ENCODE data around the gene RAB11FIP4. TPM values are rescaled to one million over a fixed set of nuclear protein-coding genes. Genes with fewer than 3 reads are reported as not detected.

The RAB11FIP4 gene
- total RNA-seq, 1 donor, result 0.09 TPM

DNA sequence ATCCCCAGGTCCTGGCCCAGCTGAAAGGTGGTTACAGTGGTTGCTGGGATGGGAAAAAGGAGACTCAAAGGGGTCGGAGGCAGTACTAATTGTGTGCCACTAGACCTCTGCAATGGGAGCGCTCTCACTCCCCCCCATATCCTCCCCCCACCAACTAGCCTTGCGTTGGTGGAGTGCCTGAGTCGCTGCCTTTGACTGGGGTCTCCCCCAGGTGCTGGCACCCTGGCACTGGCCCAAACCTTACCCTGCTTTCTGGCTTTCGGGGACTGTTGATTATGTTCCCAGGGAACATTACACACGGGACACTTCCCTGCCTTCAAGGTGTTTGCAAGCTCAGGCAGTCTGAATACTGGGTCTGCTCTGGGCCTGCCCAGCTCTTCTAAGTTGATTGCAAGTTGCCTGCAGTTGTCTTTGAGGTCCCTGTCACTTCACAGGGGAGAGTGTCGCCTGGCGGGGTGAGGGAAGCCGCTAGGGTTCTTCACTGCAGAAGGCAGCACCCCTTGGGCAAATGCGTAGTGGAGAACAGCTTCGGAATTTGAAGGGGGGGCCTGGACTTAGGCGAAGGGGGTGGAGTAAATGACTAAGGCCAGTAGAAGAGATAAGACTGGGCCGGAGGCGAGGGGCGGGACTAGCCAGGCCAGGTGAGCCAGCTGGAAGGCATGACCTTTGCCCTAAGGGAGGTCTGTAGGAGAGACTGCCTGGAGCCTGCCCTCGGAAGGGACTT, 98.0 kb downstream of the RAB11FIP4 start:
- H3K4me3 ChIP-seq (ENCODE audit: low read depth, low read length), result no peak overlapping the region
- DNase-seq (ENCODE audit: low read depth), result no peak
- TF ChIP-seq, protein P1, sequence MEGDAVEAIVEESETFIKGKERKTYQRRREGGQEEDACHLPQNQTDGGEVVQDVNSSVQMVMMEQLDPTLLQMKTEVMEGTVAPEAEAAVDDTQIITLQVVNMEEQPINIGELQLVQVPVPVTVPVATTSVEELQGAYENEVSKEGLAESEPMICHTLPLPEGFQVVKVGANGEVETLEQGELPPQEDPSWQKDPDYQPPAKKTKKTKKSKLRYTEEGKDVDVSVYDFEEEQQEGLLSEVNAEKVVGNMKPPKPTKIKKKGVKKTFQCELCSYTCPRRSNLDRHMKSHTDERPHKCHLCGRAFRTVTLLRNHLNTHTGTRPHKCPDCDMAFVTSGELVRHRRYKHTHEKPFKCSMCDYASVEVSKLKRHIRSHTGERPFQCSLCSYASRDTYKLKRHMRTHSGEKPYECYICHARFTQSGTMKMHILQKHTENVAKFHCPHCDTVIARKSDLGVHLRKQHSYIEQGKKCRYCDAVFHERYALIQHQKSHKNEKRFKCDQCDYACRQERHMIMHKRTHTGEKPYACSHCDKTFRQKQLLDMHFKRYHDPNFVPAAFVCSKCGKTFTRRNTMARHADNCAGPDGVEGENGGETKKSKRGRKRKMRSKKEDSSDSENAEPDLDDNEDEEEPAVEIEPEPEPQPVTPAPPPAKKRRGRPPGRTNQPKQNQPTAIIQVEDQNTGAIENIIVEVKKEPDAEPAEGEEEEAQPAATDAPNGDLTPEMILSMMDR (IDR thresholded peaks at IDR 0.05; ENCODE audit: insufficient read depth, low read length), result no peak

DNA sequence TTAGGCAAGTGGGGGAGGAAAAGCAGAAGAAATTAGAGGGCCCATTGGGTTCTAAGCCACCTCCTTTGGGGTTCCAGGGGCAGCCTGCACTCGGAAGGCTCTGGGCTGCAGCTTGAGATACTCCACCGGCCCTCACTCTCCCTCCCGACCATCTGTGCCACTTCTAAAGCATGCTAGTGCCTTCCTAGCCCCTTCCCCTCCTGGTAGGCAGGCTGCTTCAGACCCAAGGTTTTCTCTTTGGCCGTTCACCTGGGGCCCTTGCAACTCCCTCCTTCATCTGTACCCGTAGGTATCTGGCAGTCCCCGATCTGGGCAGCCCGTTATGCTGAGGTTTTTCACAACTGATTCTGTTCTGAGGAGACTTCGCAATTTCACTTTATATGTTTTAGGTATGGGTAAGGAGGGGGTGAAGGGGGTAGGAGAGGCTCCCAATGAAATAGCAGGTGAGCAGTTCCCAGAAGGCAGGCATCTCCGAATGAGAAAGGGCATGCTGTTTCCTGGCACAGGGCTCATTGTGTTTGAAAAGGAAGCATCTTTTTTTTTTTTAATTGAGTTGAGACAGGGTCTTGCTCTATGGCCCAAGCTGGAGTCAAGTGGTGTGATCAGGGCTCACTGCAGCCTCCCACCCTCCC, 98.7 kb downstream of the RAB11FIP4 start:
- TF ChIP-seq, protein P1 (IDR thresholded peaks at IDR 0.05; ENCODE audit: insufficient read depth, low read length), result no peak
- DNase-seq (ENCODE audit: low read depth), result no peak
- no peak overlapping the region for H3K4me3 ChIP-seq (ENCODE audit: low read depth, low read length)

DNA sequence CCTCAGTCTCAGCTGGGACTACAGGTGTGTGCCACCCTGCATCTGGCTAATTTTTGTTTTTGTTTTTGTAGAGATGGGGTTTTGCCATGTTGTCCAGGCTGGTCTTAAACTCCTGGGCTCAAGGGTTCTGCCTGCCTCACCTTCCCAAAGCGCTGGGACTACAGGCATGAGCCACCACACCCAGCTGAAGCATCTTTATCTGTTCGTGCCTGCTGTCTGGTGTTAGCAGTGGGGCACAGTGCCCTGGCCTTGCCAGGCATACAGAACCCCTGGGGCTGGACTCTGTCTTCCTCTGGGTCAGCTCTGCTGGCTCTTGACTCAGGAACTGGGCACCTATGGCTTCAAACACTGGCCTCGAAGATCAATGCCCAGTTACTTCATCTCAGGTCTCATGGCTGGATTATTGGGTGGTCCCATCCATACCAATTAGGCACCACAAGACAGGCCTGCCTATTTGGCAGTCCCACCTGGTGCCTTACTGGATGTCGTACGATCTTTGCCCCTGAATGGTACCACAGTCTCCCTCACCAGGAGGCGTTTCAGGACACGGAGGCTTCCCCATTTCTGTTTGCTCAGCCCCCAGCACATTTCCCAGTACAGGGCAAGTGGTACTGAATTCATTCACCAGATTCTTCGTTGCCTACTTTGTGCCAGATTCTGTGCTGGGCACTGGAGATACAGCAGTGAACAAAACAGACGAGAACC, 99.3 kb downstream of the RAB11FIP4 start:
- no peak for DNase-seq (ENCODE audit: low read depth)
- TF ChIP-seq, protein P1 (IDR thresholded peaks at IDR 0.05; ENCODE audit: insufficient read depth, low read length), result no peak
- no peak overlapping the region for H3K4me3 ChIP-seq (ENCODE audit: low read depth, low read length)

DNA sequence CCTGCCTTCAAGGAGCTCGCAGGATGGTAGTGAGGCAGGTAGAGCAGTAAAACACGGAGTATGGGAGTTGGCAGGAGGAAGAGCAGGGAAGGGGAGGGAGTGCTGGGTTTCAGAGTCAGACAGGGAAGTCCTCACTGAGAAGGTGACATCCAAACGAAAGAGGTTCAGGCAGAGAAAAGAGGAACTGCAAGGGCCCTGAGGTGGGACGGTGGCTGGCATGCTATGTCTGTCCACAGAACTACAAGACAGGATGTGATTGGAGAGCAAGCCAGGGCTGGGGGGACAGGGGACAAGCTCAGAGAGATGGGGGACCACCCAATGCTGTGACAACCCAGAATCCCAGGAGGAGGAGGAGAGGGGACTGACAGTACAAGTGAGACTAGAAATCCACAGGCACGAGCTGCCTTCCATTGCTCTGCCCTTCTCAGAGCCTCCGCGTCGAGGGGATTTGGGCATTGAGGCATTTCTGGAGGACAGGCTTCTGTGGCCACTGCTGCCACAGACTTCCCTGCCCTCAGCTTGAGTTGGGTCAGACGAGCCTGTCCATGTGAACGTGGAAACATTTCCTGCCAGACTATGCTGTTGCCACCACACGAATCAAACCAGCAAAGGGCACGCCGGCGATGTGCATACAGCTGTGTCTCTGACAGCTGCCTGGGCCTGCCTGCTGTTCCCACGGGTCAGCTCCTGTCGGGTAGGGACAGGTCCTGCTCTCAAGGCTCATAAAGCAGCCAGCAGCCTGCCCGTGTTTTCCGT, 100.1 kb downstream of the RAB11FIP4 start:
- TF ChIP-seq, protein P1 (IDR thresholded peaks at IDR 0.05; ENCODE audit: insufficient read depth, low read length), result no peak
- no peak for DNase-seq (ENCODE audit: low read depth)
- H3K4me3 ChIP-seq (ENCODE audit: low read depth, low read length), result no peak overlapping the region

DNA sequence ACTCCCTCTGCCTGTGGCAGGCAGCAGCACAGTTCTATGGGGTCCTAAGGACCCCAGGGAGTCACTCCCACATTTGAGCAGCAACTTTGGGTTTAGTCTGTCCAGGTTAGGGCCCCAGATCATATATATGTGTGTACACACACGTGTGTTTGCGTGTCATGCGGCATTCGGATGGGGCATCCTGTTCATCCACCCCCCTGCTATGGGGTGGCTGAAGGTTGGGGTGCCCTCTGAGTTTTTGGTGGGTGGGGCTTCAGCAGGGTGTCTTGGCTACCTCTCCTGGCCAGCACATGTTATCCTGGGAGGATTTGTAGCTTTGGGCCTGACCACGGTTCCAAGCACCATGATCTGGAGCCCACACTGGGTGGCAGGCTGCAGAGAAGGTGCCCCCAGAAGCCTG, 100.7 kb downstream of the RAB11FIP4 start:
- TF ChIP-seq, protein P1 (IDR thresholded peaks at IDR 0.05; ENCODE audit: insufficient read depth, low read length), result no peak
- no peak overlapping the region for H3K4me3 ChIP-seq (ENCODE audit: low read depth, low read length)
- DNase-seq (ENCODE audit: low read depth), result no peak

DNA sequence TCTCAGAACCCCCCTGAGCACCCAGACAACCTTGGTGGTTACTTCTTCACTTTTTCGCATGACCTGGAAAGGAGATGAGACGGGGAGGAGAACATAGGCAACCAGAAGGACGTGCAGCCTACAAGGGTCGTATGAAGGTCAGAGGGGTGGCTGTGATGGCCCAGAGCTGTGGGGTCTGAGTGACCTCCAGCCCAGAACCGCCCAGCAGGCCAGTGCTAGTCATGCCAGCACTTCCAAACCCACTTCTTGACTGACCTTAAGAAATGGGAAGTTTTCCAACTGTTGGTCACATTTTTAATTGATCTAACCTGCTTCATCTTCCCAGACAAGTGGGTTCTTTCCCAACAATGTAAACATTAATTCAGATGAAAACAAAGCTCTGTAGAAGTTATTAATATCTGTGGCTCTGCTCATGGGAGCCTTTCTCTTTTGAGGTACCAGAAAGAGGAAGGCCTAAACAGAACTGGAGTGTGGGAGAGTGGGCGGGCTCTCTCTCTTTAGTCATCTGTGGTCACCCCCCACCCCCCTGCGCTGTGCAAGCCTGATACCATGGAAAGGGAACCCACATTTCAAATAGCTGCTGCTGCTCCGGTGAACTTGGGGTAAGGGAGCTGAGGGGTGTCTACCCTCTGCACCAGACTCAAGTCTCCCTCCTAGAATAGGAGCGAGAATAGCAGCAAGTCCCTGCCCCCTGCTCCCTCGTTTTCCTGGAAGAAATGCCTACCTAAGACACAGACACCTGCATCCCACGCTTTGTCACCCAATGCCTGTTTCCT, 101.6 kb downstream of the RAB11FIP4 start:
- no peak for DNase-seq (ENCODE audit: low read depth)
- H3K4me3 ChIP-seq (ENCODE audit: low read depth, low read length), result no peak overlapping the region
- TF ChIP-seq, protein P1 (IDR thresholded peaks at IDR 0.05; ENCODE audit: insufficient read depth, low read length), result no peak

Data from fibroblast of the aortic adventitia (primary cell).